8988T (cell line): ENCODE results near the gene APBA1.

Experiments used
- DNase-seq: peaks from one replicate; pipeline ENCODE4 v3.0.0; 2011

Gene APBA1

DNA sequence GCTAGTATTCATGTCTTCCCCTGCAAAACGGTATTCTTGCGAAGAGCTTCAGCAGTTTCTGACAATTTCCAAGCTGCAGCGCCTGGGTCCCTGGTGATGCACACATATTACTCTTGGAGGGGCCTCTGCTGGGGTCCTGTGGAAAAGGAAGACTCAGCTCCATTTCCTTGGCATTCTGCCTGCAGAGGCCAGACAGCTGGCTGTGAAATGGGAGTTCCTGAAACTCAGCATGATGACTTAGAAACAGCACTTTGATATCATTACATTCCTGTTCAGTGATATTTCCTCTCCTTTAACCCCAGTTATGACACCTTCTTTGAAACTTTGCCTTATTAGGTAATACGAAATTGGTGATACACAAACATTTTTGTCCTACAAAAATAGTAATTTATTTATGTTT lies 98.5 kb downstream of the APBA1 start:
- DNase-seq, result no peak

DNA sequence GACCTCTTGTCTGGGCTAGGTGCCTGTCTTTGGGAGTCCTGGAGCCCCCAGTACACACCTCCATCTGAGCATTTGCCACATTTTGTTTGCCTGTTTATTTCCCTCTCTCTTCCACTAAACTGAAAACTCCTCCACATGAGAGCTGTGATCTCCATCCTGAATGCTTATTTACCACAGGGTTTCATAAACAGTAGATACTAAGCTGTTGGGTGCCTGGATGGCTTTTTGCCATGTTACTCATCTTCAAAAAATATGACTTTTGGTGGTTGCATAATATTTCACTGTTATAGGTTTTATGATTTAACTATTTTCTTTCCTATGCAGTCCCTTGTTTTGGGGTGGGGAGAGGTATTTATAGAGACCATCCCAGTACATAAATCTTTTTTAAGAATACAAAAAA lies 99.6 kb downstream of the APBA1 start:
- DNase-seq, result no peak

DNA sequence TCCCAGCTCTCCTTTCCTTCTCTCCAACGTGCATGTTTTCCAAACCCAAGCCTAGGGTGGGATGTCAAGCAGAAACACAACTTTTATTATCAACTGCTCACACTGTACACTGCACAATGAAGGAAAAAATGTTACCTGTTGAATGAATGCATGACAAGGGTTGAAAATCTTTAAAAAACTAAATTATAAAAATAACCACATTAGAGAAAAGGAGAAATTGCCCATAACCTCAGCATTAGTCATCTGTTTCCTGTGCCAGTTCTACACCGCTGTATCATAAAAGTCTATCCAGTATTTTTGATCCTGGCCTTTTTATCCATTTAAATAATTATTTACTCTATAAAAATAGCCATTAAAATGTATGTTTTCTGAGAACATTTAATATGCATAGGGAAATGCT lies 101.1 kb downstream of the APBA1 start:
- no peak for DNase-seq

DNA sequence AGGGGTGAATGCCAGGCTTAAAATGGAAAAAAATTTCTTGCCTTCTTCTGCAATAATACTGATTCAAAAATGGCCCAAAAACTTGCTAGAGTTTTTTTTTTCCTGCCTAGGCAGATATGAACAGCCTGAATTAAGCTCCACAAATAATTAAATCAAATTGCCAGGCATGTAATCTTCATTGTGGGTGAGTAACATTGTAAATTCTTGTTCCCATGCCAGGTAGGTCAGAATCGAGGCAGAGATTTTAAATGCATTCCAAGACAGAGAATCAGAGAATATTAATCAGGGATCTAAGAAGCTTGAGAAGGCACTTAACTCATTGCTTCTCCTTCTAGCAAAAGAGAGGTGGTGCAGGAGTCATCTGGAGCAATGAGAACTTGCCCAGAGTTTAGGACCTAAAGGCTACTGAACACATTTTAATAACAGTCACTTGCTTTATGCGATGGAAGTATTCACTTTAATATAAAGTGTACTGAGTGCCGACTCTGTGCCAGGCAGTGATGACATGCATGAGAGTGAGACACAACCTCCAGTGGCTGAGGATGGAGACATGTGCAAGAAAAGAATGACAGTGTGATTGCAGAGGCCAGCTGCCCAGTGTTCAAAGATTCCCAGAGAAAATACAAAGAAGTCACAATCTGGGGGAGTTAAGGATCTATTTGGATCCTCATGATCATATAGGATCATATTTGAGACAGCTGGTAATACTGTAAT lies 102.3 kb downstream of the APBA1 start:
- no peak for DNase-seq

DNA sequence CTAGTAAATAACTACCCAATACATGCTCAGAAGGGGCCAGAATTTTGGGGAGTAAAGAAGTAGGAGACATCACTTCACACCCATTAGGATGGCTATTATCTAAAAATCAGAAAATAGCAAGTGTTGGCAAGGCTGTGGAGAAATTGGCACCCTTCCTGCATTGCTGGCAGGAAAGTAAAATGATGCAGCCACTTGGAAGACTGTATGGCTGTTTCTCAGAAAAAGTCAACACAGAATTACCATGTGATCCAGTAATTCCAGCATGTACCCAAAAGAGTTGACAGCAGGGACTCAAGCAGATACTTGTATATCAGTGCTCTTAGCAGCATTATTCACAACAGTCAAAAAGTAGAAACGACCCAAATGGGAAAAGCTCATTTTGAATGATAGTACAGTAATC lies 107.6 kb downstream of the APBA1 start:
- DNase-seq, result no peak

DNA sequence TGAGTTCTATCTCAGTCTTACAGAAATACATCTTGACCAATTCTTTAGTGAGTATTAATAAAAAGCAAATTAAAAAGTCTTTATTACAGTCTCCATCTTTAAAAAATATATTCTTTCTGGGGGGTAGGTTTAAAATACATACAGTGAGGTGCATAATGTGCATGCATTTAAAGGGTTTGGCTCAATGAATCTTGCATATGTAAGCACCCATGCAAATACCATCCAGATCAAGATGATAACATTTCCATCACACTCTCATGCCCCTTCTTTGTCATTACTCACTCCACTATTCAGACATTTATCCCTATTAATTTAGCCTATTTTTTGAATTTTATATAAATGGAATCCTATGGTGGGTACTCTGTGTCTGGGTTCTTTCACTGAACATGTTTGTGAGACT lies 113.0 kb downstream of the APBA1 start:
- DNase-seq, result no peak

DNA sequence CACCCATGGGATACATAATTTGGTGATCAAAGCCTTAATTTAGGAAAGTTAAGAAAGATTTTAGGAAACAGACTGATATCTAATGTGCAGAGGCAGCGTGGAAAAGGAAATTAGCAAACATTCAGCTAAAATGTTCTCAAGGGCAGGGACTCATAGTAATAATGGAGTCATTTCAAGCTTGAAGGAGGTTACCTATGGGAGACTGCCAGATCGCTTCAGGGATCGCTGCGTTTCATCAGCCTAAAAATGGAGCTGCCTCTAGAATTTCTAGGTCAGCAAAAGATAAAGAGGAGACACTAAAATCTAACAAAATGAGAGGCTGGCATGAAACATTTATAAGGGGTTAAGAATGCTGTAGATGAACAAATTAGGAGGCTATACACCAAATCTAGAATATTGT lies 115.5 kb downstream of the APBA1 start:
- DNase-seq, result no peak

DNA sequence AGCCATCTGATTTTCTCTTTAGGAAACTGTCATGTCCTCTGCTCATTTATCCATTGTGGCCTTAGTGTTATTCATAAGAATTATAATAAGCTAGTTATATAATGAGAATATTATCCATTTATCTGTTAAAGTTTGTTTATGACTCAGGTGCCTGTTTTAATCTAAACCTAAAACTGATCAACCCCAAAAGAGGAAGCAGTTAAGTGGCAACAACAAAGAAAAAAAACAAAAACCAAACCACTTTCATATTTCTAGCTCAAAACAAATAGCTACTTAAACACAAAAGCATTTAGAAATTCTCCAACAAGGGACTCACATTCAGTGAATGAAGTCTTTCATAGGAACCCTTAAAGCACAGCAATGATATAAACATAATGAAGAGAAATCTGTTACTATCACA lies 116.4 kb downstream of the APBA1 start:
- no peak for DNase-seq

DNA sequence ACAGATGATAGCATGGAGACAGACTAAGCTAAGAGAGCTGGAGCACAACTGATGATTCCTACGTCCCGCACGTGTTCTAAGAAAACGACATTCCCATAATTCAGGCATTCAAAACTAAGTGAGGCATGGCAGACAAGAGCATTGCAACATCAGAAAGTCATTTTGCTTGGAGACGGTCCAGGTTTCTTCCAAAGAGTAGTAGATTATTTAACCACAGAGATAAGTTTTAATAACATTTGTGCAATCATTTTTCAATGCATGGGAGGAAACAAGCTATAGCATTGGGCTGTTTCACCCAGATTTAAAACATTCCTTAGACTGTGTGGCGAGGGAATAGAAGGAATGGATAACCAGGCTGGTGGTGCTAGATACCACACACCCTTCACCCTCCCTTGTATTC lies 117.2 kb downstream of the APBA1 start:
- DNase-seq, result no peak

DNA sequence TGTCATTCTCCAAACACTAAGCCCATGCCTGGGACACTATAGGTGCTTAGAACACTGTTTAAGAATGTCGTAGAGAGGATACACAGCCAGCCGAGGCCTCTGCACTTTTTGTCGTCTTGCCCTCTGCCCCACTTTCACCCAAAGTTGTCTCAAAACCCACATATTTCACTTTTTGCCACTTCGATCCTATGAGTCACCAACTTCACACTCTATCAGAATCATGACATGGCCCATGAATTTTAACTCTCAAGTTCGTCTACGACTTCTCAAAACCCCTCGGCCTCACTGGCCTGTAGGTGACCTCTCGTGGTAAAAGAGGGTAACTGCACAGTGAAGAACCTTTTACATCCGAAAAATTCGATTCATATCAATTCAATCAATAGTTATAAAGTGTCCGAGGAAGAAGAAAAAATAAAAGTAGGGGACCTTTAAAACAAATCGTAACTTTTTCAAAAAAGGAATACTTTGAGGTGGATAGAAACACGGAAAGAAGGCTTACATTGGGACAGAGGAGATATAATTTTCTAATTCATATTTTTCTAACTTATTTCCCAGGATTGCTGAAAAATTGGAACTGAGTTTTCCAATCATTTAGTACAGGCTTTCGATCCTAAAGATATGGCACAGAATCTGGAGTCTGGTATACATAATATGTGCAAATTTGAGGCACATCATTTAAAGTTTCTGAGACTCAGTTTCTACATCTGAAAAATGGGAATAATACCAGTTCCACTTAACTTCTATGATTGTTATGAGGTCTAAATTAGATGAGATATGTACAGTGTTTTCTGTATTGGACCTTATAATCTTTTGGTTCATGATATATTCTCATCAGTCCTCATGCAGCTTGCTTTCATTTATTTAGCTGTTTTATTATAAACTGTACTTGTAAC lies 122.6 kb downstream of the APBA1 start:
- no peak for DNase-seq

DNA sequence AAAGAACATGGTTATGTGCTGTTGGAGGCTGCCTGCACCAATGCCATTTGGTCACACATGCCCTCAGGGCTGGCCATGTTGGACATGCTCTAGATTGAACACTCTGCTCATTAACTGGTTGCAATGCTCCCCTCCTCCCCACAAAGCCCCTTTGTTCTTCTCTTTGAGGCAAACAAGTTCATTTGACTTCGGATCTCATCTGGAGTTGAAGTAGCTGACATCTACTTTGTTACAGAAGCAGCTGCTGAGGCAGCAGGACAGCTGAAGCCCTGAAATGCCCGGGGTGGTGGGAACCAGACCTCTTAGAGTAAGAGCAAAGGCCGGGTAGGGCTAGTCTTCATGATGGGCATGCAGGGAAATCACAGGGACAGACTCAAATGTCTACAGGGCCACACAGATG lies 123.5 kb downstream of the APBA1 start:
- no peak for DNase-seq

DNA sequence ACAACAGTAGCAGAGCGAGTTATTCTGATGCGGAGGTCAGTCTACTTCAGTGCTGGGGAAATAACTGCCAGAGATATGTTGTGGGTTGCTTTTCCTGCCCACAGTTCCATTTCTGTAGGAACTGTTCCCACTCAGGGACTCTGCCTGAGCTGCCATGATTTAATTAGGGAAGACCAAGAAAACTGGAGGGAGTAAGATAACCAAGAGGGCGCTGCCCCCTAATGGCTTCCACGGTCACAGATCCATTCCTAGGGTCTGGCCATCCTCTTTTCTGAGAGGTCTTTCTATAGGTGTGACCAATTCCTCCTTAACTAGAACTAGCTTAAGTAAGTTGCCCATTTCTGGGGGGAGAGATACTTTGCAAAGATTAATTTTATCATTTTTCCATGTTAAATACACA lies 125.9 kb downstream of the APBA1 start:
- DNase-seq, result no peak

DNA sequence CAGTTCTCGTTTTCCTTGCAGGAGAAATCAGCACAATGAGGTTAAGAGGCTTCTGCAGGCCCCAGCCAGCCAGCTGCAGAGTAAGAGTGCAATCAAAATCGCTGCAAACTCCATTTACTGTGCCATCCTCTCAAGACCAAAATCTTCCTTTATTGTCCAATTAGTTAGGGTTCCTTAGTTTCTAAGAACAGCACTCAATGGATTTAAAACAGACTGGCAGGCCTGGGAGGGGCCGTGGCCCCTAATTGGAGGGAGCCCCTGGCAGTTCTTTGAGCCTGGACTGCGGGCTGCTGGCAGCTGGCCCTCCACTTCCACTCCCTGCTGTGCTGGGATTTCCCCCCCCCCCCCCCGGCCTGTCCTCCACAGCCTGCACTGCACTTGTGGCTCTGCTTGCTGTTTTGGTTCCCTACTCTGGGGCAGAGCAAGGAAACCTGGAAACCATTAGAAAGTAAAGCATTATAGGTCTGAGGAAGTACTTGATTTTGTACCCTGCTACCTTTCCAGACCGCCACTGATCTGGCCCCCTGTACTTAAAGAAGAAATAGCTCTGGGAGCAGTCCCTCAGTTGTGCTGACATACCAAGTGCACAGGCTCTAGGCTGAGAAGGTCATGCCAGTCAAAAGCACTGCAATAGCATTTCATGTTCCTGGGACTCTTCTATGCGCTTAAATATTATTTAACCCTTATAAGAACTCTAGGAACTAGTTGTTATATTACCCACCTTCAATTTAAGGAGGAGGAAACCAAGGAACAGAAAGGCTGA lies 129.0 kb downstream of the APBA1 start:
- no peak for DNase-seq

DNA sequence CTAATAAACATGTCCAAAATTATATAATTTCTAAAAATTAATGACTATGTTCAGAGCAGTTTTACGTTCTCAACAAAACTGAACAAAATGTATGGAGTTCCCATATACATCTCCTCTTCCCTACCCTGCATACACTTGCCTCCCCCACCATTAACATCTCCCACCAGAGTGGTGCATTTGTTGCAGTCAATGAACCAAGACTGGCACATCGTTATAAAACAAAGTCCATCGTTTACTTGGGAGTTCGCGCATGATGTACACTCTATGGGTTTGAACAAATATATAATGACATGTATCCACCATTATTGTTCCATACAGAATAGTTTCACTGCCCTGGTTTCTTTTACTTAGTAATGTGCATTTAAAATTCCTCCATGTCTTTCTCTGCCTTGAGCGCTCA lies 130.1 kb downstream of the APBA1 start:
- no peak for DNase-seq

DNA sequence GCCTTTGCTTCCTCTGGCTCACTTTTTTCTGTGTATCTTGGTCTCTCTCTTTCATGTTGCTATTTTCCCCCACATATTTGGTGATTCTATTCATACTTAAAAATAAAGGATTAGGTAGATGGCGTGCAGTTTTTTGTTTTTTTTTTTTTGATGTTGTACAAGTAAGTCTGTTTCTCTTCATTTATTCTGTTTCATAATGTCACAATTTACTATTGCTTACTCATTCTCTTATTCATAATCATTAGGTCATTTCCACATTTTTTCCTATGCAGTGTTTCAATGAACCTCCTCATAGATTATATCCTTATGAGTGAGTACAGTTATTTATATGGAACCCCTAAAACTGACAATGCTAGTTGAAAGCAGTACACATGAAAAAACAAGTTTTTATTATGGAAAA lies 136.3 kb downstream of the APBA1 start:
- no peak for DNase-seq

DNA sequence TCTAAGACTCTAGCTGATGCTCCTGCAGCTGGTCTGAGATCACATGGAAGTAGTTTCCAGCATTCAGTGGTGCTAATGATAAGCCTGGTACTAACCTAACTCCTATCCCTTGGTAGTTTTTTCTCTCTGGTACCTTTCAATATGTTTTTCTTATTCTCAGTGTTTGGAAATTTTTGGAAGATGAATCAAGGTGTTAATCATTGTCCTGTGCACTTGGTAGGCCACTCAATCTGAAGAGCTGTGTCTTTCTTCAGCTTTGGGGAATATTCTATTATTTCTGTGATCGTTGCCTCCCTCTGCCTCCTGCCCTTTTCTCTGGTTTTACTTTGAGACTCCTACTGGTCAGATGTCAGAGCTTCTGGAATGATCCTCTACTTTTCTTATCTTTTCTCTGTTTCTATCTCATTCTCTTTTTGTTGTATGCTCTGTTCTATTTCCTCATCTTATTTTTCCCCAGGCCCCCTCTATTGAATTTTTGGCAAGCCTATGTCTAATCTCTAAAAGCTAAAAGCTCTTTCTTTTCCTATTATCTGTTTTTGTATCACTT lies 136.8 kb downstream of the APBA1 start:
- DNase-seq, result no peak

DNA sequence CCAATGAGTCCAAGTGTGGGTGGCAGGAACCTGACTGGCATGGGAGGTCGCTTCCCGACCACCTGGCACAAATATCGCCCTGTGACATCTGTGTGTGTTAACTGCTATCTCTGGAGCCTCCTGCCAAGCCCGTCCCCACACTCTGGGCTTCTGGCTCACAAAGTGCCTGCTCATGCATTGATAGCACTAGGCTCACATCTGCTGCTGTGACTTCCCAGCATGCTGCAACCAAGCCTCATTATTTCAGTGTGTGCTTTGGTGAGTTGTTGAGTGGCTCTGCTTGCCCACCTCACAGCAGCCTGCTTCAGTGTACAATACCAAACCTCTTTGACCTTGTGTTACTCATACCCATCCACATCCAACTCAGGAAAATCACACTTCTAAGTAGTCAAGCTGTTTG lies 139.8 kb downstream of the APBA1 start:
- DNase-seq, result no peak

DNA sequence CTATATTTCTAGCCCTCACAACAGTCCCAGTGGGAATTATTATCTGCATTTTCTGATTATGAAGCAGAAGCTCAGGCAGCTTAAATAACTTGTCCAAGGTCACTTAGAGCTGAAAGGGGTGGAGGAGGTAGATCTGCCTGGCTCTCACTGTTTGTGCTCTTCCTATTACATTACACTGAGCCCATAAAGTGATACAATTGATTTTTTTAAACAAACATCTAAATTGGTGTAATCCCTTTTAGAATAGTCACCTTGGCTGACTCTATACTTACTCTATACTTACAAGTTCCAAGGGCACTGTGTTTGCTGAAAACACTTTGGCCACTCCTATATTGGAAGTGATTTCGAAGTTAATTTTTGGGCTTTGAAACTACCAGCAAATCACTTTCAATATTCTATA lies 144.7 kb downstream of the APBA1 start:
- DNase-seq, result no peak

DNA sequence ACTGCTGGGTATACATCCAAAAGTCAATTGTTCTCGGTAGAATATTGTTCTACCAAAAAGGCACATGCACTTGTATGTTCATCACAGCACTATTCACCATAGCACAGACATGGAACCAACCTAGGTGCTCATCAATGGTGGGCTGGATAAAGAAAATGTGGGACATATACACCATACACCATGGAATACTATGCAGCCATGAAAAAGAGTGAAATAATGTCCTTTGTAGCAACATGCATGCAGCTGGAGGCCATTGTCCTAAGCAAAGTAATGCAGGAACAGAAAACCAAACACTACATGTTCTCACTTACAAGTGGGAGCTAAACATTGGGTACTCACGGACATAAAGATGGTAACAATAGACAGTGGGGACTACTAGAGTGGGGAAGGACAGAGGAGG lies 145.5 kb downstream of the APBA1 start:
- no peak for DNase-seq

DNA sequence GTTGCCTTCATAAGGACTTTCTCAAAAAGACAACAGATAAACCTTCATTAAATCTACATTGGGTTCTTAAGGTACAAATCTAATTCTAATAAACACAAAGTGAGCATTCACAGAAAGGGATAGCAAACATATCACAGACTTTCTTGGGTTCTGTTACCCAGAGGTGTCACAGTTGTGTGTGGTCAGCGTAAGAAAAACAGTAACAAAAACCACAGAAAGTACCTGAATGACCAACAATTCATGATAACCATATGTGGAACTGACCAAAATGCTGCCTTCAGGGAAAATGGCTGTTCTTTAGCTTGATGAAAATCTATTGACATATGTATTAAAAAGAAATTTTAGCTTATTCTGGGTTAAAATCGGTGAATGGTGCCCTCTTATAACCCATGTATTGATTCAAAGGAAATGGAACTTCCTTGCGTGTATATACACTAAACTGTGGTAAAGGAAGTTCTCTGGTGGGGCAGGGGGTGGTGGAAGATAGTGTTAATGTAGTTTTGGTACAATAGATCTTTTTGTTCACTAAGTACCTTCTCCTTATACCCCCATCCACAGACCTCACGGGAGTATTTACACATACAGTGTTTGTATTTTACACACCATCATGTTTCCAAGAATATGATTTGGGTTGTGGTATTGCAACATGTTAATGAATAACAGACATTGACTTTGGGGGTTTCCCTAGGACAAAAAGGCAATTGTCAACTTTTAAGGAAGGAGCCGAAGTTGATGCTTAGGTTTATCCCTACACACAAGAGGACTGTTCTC lies 152.5 kb downstream of the APBA1 start:
- DNase-seq, result no peak

DNA sequence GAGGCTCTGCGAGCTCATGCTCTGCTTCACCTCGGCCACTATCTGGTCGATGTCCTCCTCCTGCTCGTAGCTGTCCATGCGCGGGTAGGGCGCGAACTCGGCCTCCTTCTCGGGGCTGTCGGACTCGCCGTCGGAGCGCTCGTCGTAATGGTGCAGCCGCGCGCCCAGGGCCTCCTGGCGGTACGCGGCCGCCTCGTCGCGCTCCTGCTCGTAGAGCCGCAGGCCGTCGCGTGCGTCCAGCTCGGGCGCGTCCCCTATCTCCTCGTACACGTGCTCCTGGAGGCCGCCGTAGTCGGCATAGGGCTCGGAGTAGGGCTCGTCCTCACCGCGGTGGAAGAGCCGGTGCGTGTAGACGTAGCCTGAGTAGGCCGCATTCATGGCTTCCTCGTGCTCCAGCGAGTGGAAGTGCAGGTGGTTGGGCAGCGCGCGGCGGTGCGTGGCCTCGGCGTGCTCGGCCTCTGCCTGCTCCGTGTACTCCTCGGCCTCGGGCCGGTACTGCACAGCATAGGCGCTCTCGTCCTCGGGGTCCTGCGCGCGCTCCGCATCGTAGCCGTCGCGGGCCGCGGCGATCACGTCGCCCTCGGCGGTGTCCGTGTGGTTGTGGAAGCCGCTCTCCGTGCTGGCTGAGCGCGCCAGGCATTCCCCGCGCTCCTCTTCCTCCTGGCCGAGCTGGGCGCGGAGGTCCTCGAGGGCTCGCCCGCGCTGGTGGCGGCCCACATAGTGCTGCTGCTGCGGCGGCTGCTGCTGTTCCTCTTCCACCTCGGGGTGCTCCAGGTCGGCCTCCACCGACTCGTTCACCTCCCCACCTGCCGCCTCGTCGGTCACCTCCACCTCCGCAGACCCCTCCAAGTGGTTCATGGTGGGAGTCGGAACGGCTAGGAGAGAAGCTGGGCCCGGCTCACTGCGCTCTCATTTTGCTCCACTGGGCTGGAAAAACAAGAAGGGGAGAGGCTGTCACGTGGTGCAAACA lies 155.5 kb downstream of the APBA1 start:
- DNase-seq, result no peak
